Choroid plexus epithelial cell (primary cell): ENCODE data around the gene TMEM50B.

Experiments
- DNase-seq: peaks from one replicate; pipeline ENCODE4 v3.0.0-alpha.2; 2010; ENCODE audit warnings: low read depth
- H3K4me3 ChIP-seq: 2 replicates; pipeline ENCODE4 v1.5.1; 2011; ENCODE audit warnings: low read depth, mild to moderate bottlenecking, control low read depth, low read length, moderate library complexity
- TF ChIP-seq, protein P1 (sequence below): conservative IDR thresholded peaks from 2 replicates; pipeline ENCODE4 v1.5.1; 2011; ENCODE audit warnings: low read depth, mild to moderate bottlenecking, control low read depth, inconsistent platforms, low read length, moderate library complexity

TMEM50B gene

DNA sequence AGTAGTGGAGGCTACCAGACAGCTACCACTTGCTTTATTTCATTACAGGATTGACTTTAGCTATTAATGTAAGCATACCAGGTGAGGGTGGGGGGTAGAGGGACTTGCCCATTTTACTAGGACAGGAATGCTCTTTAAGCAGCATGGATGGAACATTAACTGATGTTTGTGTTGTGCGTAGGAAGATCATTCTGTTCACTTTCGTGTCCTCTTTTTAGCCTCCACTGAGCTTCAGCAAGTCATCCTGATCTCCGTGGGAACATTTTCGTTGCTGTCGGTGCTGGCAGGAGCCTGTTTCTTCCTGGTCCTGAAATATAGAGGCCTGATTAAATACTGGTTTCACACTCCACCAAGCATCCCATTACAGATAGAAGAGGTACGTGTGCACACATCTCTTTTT is 47.3 kb downstream of the TMEM50B start:
- no peak for DNase-seq
- TF ChIP-seq, protein P1, sequence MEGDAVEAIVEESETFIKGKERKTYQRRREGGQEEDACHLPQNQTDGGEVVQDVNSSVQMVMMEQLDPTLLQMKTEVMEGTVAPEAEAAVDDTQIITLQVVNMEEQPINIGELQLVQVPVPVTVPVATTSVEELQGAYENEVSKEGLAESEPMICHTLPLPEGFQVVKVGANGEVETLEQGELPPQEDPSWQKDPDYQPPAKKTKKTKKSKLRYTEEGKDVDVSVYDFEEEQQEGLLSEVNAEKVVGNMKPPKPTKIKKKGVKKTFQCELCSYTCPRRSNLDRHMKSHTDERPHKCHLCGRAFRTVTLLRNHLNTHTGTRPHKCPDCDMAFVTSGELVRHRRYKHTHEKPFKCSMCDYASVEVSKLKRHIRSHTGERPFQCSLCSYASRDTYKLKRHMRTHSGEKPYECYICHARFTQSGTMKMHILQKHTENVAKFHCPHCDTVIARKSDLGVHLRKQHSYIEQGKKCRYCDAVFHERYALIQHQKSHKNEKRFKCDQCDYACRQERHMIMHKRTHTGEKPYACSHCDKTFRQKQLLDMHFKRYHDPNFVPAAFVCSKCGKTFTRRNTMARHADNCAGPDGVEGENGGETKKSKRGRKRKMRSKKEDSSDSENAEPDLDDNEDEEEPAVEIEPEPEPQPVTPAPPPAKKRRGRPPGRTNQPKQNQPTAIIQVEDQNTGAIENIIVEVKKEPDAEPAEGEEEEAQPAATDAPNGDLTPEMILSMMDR, result no peak
- H3K4me3 ChIP-seq, result no peak overlapping the region

DNA sequence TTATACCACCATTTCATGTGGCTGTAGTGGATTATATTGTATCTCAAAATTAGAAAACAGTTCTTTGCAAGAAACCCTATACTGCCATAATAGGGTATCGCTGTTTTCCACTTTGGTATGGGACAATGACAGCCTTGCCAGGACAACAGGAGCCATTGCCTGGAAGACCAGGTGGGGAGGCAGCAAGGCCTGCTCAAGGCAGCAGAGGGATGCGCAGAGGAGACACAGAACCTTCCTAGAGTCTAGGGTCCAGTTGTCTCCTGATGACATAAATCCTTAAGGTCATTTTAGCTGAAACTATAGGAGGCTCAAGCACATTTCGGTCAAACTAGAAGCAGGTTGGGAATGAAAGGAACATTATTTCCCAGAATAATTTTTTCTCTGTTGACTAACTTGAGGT is 48.9 kb downstream of the TMEM50B start:
- no peak for DNase-seq
- TF ChIP-seq, protein P1, result no peak
- no peak overlapping the region for H3K4me3 ChIP-seq

DNA sequence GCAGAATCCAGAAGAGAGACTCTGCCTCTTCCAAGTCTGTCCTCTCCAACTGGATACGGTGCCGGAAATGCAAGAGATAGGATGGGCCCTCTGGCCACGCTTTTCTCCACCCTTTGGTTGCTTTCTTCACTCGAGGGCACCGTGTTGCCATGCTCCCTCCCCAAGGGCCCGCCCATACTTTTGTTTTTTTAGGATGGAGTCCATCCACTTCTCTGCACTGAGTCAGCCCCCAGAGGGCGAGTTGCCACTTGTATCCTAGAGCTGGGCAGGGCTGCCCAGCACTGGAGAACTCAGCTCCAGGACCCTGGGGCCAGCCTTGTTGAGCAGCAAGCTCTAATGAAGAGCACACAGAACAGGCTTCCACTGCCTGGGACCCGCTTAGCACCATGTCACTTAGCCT is 51.1 kb downstream of the TMEM50B start:
- no peak for DNase-seq
- no peak overlapping the region for H3K4me3 ChIP-seq
- TF ChIP-seq, protein P1, result no peak

DNA sequence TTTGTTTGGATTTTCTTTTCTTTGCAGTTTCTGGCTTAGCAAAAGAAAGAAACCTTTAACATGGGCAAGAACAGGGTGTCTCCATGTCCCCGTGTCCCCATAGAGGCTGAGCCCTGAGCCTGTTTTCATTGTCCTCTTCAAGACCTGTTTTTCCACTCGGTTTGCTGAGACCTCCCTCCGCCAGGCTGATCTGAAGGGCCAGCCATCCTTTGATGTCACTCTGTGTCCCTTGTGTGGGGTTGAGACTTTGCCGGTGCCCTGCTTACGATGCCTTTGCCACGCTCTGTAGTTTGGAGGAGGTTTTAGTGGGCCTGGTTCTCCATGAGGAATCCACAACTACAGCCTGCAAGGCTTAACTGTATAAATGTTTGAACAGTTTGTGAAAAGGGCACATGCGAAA is 52.7 kb downstream of the TMEM50B start:
- TF ChIP-seq, protein P1, result no peak
- H3K4me3 ChIP-seq, result no peak overlapping the region
- DNase-seq, result no peak

DNA sequence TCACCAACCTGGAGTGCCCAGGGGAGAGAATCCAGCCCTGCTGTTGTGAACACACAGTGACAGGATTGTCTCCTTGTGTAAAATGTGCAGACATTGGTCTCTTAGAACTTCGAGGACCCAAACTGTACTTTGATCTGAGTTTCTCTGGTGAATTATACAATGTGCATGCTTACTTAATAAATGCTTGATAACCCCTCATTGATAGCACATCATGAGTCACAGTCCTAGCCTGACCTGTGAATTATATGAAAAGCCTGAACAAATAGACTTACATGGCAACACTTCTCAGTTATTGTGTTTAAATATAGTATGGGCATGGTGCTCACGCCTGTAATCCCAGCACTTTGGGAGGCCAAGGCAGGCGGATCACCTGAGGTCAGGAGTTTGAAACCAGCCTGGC is 53.9 kb downstream of the TMEM50B start:
- DNase-seq, result no peak
- TF ChIP-seq, protein P1, result no peak
- H3K4me3 ChIP-seq, result no peak overlapping the region

DNA sequence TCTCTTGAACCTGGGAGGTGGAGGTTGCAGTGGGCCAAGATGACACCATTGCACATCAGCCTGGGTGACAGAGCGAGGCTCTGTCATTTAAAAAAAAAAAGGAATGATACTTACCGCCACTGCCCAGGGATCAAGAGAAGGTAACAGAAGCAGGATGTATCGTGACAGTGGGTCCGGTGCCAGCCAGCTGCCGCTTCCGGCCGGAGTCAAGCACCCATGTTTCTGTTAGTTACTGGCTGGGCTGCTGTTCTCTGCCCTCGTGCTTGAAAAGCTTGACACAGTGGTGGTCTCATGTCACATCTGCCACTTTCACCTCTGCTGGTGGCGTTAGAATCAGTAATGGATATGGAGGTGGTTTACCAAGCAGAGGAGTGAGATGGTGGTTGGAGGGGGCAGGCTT is 55.6 kb downstream of the TMEM50B start:
- DNase-seq, result no peak
- no peak overlapping the region for H3K4me3 ChIP-seq
- TF ChIP-seq, protein P1, result no peak

DNA sequence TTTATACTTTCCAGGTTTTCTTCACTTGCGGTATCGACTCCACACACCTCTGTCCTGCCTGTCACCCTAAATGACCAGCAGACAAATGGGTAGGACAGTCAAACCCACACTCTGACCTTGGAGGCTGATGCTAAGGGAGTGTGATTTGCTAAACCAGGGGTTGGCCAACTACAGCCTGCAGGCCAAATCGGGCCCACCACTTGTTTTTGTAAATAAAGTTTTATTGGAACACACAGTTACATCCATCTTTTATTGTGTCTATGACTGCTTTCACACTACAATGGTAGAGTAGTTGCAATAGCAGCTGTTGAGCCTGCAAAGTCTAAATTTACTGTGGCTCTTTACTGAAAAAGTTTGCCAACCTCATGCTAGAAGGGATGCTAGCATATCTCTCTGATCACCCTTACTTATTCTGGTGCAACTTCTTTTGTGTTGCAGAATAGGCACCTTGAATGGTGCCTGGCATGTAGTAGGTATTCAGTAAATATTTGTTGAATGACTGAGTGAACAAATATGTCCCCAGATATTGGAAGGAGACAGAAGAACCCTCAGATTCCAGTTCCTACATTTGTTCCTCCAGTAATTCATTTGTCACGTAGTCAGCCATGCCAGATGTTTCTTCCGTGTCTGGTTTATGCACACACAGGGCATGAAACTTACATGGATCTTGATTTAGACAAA is 57.9 kb downstream of the TMEM50B start:
- H3K4me3 ChIP-seq, result no peak overlapping the region
- DNase-seq, result no peak
- TF ChIP-seq, protein P1, result no peak
